HG02623 (cell line): ENCODE results near the gene TUBB2B.
"Not testable (repeated sequence)": the region's sequence is repeated elsewhere in the genome, so short reads cannot be mapped to it uniquely, and the experiment has no call there.

Source experiments
- ATAC-seq: cut with Tn5 transposase; IDR thresholded peaks from one replicate; pipeline ENCODE4 v1.9.1; 2021; ENCODE audit warnings: moderate library complexity; ENCODE audit not compliant: unreplicated experiment

Gene TUBB2B

DNA sequence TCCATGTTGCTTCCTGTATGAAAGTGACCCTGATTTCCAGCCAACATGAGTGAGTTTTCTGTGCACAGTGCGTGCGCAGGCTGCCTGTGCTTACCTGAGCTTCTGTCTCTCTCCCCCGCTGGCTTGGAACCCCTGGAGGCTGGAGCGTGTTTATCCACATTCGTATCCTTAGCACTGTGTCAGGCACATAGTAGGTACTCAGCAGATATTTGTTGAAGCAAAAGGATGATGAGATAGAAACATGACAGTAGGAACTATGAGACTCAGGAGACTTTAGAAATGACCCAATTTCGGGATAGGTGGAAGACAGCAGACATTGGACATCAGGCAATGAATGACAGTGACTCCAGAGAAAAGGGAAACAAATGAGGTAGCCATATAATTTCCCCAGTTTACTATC lies 15.2 kb downstream of the TUBB2B start:
- no peak for ATAC-seq

DNA sequence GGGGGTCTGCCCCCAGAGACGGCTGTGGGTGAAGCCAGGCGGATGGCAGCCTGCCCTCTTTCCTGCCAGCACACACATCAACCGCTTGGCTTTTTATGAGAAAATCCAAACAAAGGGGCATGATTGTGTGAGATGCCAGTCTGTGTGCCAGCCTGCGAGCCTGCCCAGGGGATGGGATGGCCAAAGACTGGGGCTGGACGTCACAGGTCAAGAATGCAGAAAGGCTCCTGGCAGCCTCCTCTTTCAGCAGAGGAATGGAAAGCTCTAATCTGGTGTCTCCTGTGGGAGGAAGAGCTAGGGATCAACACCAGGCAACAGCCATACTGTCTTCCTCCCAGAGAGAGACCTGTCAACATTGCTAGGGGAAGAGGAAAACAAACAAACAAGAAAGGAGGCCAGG lies 15.8 kb downstream of the TUBB2B start:
- ATAC-seq: no peak

DNA sequence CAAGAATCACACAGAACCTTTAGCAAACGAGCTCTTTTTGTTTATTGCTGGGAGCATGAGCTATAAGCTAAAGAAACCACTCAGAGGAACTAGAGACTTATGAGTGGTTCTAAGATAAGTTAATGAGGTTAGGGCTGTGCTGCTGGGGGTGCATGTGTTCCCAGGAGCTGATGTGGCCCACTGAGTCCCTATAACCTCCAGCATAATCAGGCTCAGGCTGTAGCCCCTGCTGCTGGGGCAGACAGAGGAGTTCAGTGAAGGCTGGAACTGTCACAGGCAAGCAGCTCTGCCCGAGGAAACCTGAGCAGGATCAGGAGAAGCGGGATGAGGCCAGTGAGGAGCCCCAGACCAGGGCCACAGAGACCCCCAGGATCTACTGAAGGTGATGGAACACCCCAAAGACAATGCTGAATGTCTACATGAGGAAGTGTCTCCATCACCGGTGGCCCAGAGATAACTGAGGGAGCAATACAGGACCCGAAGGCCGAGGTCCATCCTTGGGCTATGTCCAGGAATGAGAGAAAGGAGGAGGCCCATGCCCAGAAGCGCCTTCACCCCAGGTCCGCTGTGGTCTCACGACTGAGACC lies 17.3 kb downstream of the TUBB2B start:
- ATAC-seq: no peak

DNA sequence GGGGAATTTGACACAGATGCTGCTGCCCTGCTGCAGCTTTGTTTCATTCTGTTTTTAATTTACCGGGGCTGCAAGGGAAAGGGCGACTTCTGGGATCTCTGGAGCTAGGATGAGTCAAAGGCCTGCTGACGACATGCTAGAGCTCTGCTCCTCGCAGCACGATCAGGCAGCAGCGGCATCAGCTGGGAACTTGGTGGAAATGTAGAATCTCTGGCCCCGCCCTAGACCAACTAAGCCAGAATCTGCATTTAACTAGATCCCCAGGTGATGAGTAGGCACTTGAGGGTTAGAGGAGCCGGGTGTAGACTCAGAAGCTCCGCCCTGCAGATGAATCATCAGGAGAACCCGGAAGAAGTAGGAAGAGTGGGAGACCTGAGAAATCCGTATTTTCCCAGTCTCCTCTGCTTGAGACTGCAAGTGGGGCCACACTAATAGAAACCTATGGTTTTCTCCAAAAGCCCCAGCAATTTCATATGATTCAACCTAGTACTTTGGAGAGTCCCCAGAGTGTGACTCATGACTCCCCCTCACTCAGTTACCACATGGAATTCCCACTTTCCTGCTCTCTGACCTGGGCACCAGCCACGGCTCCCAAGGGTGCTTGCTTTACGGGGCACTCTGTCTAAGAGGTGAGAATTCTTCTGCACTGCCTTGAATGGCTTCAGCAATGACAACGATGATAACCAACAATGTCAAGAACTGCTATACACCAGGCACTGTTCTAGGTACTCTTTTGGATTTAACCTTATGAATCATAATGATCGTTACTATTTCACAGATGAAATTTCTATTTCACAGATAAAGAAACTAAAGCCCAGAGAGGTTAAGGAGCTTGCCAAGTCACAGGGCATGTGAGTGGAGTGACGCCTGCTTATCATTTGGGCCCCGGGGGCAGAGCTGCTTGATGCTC lies 18.1 kb downstream of the TUBB2B start:
- ATAC-seq: peak; percentile 40

DNA sequence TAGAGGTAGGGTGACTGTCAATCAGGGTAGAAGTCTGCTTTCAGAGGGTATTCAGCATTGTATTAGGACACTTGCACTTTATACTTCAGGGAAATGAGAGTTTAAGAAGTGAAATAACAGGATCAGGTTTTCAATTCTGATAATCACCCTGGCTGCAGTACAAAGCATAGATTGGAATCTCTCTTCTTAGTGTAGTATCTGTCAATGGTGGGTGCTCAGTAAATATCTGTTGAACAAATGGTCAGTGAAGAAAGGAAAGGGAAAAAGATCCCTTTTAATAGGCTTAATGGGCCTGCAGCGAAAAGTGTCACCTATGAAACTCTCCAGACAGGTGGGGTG lies 18.7 kb downstream of the TUBB2B start:
- ATAC-seq: no peak

DNA sequence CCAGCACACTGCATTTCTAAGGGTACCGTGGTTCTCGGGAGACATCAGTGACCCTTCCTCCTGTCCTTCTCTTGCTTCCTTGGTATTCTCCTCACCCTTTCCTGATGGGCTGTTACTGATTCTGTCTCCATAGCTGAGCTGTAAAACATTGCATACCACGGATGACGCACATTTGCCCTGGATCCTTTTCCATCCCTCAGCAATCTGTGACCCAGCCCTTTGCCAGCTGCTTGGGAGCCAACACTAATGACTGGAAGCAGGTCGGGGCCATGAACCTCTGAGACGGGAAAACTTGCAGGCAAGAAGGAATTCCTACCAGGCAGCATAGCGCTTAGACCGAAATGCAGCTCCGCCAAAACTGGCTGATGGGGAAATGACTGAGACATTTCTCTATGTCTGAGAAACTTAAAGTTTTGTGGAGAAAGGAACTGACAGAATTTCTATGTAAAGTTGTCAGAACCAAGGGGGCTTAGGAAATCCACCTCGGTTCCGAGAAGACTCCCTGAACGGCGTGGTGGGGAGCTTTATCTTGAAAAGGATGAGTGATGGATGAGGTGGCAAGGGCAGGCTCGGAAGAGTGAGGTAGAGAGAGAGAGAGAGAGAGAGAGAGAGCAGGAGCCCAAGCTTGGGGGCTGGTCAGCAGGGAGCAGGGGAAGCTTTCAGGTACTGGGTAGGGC lies 19.2 kb downstream of the TUBB2B start:
- ATAC-seq: no peak

DNA sequence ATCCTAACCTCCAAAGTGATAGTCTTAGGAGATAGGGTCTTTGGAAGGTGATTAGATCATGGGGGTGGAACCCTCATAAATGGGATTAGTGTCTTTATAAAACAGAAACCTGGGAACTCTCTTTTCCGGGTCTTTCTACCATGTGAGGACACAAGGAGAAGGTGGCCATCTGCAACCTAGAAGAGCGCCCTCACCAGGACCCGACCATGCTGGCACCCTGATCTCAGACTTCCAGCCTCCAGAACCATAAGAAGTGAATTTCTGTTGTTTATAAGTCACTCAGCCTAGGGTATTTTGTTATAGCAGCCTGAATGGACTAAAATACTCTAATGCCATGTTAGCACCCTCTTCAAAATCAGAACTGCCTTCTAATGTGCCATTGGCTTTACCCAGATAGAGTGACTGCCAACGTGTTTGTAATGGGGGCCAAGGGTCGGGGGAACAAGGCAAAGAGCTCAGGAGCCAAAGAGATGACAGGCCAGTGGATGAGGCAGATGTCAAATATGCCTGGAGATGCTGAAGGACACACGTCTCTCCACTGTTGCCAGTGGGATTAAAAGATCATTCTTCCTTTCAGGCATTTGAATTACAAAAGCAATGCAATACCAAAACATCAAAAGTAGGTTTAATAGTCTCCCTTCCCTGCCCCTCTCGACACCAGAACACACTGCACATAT lies 21.0 kb downstream of the TUBB2B start:
- no peak for ATAC-seq

DNA sequence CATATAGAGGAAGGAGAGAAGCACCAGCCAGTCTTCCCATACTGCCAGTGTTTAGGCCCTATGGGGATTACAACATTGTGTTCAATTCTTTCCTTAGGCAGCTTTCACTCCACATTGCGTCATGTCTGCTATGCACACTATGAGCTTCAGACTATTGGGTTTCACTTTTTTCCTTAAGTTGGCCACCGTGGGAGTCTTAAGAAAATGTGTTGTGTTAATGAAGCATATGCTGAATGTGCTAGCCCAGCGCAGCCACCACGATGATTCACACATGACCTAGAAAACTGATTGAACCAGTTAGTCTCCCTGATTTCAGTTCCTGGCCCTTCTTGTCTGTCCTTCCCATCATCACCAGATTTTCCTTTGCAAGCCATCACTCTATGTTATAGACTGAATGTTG lies 21.5 kb downstream of the TUBB2B start:
- no peak for ATAC-seq

DNA sequence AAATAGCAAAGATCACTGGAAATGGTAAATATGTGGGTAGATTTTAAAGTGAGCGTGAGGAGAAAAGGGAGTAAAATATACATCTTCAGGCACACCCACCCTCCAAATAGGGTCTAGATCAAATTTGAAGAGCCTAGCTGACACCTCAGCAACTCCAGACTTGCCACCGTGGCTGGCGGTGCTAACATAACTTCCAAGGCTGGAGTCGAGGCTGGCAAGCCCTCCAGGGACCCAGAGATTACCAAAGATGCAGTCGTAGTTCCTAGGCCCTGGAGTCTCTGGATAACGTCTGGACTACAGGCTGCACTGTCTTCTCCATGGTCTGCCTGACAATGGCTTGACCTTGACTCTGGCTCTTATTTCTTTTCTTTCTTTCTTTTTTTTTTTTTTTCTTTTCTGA lies 22.5 kb downstream of the TUBB2B start:
- no peak for ATAC-seq

DNA sequence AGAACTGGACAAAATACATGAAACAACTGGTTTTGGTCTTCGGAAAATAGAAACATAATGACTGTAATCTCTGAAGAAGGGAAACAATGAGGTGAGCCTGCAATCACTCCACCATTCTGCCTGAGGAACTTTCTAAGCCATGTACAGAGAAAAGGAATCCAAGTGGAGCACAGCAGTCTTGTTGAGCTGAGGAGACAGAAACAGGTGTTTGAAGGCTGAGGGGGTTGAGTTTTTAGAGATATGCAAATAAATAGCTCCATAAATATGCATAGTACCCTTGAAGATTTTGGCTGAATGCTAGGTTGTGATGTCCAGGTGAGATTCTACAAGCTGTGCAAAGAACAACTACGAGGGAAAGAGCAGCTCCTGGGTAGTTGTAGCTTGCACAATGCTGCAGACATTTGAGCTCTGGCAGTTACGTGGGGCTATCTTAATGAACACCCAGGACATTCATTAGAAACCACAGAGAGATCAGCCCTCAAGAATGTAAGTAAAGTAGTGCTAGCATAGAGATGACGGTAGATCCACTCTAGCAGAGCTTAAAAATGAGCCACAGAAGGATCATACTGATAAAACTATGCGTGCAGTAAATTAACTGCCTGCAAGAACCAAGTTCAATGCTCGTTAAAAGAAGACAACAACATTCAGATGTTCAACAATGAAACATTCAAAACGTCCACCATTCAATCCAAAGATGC lies 24.3 kb downstream of the TUBB2B start:
- no peak for ATAC-seq

DNA sequence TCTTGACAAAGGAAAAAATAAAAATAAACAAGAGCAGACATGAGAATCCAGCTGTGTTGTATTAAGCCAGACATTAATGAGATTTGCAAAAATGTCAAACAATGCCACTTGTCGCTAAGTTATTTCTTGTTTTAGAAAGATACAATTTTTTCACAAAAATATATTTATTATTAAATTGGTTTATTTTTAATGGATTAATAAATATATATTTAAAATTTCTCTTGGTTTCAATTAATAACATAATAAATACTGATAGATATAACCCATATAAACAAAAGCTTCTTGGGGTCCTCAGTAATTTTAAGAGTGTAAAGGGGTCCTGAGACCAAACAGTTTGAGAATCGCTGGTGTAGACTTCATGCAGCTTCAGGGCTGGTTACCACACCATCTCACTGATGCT lies 26.1 kb downstream of the TUBB2B start:
- ATAC-seq: no peak

DNA sequence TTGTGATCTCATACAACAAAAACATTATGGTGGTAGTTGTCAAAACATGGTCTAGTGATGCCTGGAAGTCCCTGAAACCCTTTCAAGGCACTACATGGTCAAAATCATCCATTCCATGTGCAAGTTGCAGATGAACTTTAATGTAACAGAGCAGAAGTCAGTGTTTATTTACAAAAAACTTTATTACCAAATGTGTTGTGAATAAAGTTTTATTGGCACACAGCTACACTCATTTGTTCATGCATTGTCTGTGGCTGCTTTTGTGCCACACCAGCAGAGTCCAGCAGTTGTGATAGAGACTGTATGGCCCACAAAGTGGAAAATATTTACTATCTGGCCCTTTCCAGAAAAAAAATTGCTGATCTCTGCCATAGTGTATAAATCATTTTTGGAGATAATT lies 26.8 kb downstream of the TUBB2B start:
- ATAC-seq: no peak

DNA sequence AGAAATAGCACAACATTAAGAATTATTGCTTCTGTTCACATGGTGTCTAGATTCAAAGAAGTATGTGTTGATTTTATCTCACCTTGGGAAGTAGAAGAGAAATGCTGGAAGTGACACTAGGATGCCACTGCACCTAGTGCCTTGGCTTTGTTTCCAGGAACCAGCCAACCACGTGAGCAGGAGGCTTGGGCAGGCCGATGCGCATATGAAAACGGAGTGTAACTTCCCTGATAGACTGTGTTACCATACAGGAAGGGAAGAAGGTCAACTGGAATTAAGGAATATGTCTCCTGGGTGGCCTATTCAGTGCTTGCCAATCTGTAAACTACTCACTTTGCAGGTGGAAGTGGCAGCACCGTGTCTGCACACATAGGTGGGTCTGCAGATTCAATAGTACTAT lies 28.1 kb downstream of the TUBB2B start:
- no peak for ATAC-seq

DNA sequence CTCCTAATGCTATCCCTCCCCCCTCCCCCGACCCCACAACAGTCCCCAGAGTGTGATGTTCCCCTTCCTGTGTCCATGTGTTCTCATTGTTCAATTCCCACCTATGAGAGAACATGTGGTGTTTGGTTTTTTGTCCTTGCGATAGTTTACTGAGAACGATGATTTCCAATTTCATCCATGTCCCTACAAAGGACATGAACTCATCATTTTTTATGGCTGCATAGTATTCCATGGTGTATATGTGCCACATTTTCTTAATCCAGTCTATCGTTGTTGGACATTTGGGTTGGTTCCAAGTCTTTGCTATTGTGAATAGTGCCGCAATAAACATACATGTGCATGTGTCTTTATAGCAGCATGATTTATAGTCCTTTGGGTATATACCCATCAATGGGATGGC lies 29.7 kb downstream of the TUBB2B start:
- ATAC-seq: not testable (repeated sequence)

DNA sequence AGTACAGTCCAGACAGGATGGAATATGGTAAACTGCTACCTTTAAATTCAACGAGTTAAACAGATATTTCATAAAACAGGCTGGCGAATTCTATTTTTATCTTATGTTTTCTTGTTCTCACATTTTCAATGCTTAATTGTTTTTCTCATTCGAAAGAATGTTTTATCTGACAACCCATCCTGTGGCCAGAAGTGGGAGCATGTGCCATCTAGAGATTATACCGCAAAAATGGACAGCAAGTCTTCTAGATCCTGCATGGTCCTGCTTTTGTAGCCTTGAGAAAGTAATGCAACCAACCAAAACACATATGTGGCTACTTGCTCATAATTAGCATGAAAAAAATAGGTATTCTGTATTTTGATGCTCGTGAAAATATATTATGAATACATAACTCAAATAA lies 30.7 kb downstream of the TUBB2B start:
- ATAC-seq: no peak

DNA sequence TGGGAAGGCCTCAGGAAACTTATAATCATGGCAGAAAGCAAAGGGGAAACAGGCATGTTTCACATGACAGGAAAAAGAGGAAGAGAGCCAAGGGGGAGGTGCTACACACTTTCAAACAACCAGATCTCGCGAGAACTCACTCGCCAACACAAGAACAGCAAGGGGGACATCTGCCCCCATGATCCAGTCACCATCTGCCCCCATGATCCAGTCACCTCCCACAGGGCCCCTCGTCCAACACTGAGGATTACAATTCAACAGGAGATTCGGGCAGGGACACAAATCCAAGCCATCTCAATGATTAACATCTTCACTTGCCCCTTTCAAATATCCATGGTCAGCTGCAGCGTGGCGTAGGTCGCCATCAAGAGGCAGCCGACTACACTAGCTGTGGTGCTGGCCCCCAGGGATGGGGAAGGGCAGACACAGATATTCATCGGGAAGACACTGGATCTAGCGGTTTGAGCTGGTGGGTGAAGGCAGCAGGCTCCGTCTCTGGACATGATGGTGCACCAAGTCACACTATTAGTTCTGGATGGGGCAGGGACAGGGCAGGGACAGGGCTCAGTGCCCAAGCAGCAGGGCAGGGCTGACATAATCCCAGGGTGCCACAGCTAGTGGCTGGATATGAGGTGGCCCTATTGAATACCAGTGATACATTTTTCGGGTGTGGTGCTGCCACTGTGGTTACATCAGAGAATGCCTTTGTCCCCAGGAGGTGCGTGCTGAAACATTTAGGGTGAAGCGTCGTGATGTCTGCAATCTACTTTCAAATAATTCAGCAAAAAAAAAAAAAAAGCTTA lies 31.6 kb downstream of the TUBB2B start:
- no peak for ATAC-seq

DNA sequence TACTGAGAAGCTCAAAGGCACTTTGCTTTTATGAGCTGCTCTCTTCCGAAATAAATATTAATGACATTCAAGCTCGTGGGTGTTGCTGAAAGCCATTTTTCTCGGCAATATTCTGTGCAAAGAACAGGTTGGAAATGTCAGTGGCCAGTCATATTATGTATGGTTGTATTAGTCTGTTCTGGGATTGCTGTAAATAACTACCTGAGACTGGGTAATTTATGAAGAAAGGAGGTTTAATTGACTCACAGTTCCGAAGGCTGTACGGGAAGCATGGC lies 32.1 kb downstream of the TUBB2B start:
- no peak for ATAC-seq

DNA sequence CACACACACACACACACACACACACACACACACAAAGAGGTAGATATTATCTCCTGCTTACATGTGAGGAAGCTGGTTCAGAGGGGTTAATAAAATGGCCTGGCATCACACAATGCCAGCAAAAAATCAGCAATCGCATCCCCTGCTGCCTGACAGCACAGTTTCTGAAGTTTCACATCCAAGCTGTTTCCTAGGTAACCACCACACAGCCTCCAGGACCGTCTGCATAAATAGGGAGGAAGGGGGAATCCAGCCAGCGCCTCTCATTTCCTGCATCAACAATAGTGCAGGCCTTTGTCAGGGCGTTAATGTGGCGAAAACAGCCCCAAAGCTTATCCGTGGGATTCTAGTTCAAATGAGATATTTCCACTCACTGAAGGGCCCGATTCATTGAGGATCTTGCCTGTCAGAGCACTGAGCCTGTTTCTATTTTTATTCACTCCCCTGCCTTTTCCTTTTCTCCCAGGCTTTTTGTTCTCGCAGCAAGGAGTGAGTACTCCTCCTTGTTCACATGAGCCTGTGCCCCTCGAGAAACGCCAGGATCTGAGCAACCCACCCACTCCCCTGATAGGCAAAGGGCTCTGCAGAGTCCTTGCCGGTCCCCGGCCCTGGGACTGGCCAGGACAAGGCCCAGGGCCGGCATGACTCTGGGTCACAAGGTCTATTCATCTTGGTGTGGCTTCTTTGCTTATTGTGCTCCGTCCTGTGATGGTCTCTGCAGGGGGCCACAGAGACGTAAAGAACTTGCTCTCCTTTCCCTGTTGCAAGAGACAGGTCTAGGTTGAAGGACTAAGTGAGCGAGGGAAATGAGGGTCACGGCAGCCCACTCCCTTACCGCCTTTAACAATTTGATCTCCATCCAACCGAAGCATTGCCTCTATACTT lies 32.7 kb downstream of the TUBB2B start:
- no peak for ATAC-seq

DNA sequence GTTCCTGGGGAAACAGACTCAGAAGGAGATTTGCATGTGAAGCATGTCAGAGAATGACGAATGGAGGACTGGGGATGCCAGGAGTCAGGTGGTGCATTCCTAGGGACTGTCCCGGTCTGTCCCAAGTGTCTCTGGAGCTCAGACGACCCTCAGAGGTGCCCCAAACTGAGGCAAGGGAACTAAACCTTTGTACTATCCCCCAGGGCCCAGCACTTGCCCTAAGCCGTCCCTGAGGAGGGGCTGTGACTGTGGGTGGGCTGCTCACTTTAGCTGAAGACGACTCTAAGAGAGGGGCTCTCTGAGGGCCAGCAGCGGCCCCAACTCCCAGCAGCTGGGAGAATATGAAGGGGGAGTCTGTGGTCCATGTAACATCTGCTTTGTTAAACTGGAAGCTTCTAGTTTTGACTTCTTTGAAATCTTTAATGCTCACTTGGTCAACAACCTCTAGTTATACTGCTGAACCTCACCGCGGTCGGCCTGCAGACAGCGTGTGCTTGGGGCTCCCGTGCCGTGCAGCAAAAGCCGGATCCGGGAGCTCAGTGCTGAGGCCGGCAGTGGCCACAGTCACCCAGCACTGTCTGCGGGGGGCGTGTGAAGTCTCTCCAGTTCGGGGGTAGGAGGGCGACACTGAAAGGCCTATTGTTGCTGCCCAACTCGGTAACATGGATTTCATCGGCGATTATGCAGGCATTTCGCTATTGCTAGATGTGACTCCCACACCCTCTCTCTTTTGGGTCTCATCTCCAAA lies 34.2 kb downstream of the TUBB2B start:
- no peak for ATAC-seq
